ENCODE results near the gene FAM241A.

FAM241A gene

GRCh38 chr4:112127803-112128202 lies 17.5 kb upstream of the FAM241A start:
- H3K4me2 ChIP-seq: no peak overlapping the region
- TF ChIP-seq CTCF (conservative IDR thresholded peaks at IDR 0.05; ENCODE audit: low read depth, low read length): no peak
- H3K4me1 ChIP-seq (ENCODE audit: low read depth, poor library complexity, severe bottlenecking): no peaks in the 10 kb centered on the region
- no peak overlapping the region for H3K4me3 ChIP-seq (IDR thresholded peaks at IDR 0.05; ENCODE audit: insufficient read depth, low read depth, low read length)
- no peaks in the 10 kb centered on the region for H3K79me2 ChIP-seq (ENCODE audit: insufficient read depth, low read depth)
- H3K27me3 ChIP-seq (ENCODE audit: insufficient read depth, low read depth): no peaks in the 10 kb centered on the region
- no peaks in the 10 kb centered on the region for H4K20me1 ChIP-seq (ENCODE audit: insufficient read depth)
- H2AFZ ChIP-seq (ENCODE audit: low read depth): no peak overlapping the region
- no peaks in the 10 kb centered on the region for H3K36me3 ChIP-seq (ENCODE audit: insufficient read depth)
- H3K27ac ChIP-seq: no peak overlapping the region
- H3K9ac ChIP-seq: no peak overlapping the region

- H3K4me2 ChIP-seq: no peak overlapping the region
- no peaks in the 10 kb centered on the region for H3K36me3 ChIP-seq (ENCODE audit: insufficient read depth)
- H3K27ac ChIP-seq: no peak overlapping the region
- H2AFZ ChIP-seq (ENCODE audit: low read depth): no peak overlapping the region
- H3K4me3 ChIP-seq (IDR thresholded peaks at IDR 0.05; ENCODE audit: insufficient read depth, low read depth, low read length): no peak overlapping the region
- no peaks in the 10 kb centered on the region for H3K79me2 ChIP-seq (ENCODE audit: insufficient read depth, low read depth)
- H3K27me3 ChIP-seq (ENCODE audit: insufficient read depth, low read depth): no peaks in the 10 kb centered on the region
- H3K9ac ChIP-seq: no peak overlapping the region
- H4K20me1 ChIP-seq (ENCODE audit: insufficient read depth): no peaks in the 10 kb centered on the region
- no peak for TF ChIP-seq CTCF (conservative IDR thresholded peaks at IDR 0.05; ENCODE audit: low read depth, low read length)
- H3K4me1 ChIP-seq (ENCODE audit: low read depth, poor library complexity, severe bottlenecking): no peaks in the 10 kb centered on the region
Observed at GRCh38 chr4:112128452-112128851, 16.8 kb upstream of the FAM241A start.

- H3K36me3 ChIP-seq (ENCODE audit: insufficient read depth): no peaks in the 10 kb centered on the region
- no peaks in the 10 kb centered on the region for H4K20me1 ChIP-seq (ENCODE audit: insufficient read depth)
- H3K27me3 ChIP-seq (ENCODE audit: insufficient read depth, low read depth): no peaks in the 10 kb centered on the region
- H2AFZ ChIP-seq (ENCODE audit: low read depth): no peak overlapping the region
- H3K4me1 ChIP-seq (ENCODE audit: low read depth, poor library complexity, severe bottlenecking): no peaks in the 10 kb centered on the region
- no peak overlapping the region for H3K4me3 ChIP-seq (IDR thresholded peaks at IDR 0.05; ENCODE audit: insufficient read depth, low read depth, low read length)
- H3K9ac ChIP-seq: no peak overlapping the region
- no peak for TF ChIP-seq CTCF (conservative IDR thresholded peaks at IDR 0.05; ENCODE audit: low read depth, low read length)
- H3K27ac ChIP-seq: no peak overlapping the region
- no peaks in the 10 kb centered on the region for H3K79me2 ChIP-seq (ENCODE audit: insufficient read depth, low read depth)
- no peak overlapping the region for H3K4me2 ChIP-seq
Observed at GRCh38 chr4:112130906-112131305, 14.3 kb upstream of the FAM241A start.

- Histone ChIP-seq H3K4me1 (ENCODE audit: low read depth, poor library complexity, severe bottlenecking) (no peaks in the 10 kb centered on the region), H3K36me3 (ENCODE audit: insufficient read depth) (no peaks in the 10 kb centered on the region), H4K20me1 (ENCODE audit: insufficient read depth) (no peaks in the 10 kb centered on the region), H2AFZ (ENCODE audit: low read depth) (no peak overlapping the region), H3K27ac (no peak overlapping the region), H3K79me2 (ENCODE audit: insufficient read depth, low read depth) (no peaks in the 10 kb centered on the region), H3K27me3 (ENCODE audit: insufficient read depth, low read depth) (no peaks in the 10 kb centered on the region), H3K9ac (no peak overlapping the region), H3K4me2 (no peak overlapping the region), H3K4me3 (IDR thresholded peaks at IDR 0.05; ENCODE audit: insufficient read depth, low read depth, low read length) (no peak overlapping the region)
- TF ChIP-seq CTCF (conservative IDR thresholded peaks at IDR 0.05; ENCODE audit: low read depth, low read length): no peak
Observed at GRCh38 chr4:112136551-112136950, 8.7 kb upstream of the FAM241A start.

GRCh38 chr4:112138538-112138937 lies 6.7 kb upstream of the FAM241A start:
- H2AFZ ChIP-seq (ENCODE audit: low read depth): no peak overlapping the region
- H3K9ac ChIP-seq: no peak overlapping the region
- no peaks in the 10 kb centered on the region for H3K79me2 ChIP-seq (ENCODE audit: insufficient read depth, low read depth)
- no peak overlapping the region for H3K4me3 ChIP-seq (IDR thresholded peaks at IDR 0.05; ENCODE audit: insufficient read depth, low read depth, low read length)
- no peak for TF ChIP-seq CTCF (conservative IDR thresholded peaks at IDR 0.05; ENCODE audit: low read depth, low read length)
- no peak overlapping the region for H3K27ac ChIP-seq
- no peaks in the 10 kb centered on the region for H3K4me1 ChIP-seq (ENCODE audit: low read depth, poor library complexity, severe bottlenecking)
- H3K27me3 ChIP-seq (ENCODE audit: insufficient read depth, low read depth): no peaks in the 10 kb centered on the region
- no peaks in the 10 kb centered on the region for H4K20me1 ChIP-seq (ENCODE audit: insufficient read depth)
- no peaks in the 10 kb centered on the region for H3K36me3 ChIP-seq (ENCODE audit: insufficient read depth)
- no peak overlapping the region for H3K4me2 ChIP-seq

All from KMS-11 (cell line).